GM12878 (cell line): ENCODE measurements around the gene BCLAF3. TPM values are rescaled to one million over a fixed set of nuclear protein-coding genes. Genes with fewer than 3 reads are reported as not detected.

Experiments
- ATAC-seq: fragments of 200-7000 bp; cut with Tn5 transposase; 3 replicates; pipeline ENCODE4 v1.9.1; 2020; ENCODE audit warnings: mild to moderate bottlenecking, moderate library complexity
- BruUV-seq: library from RNA; stranded (reverse); fragments of 400-500 nt; replicated peaks from 2 replicates; lab custom pipeline; 2021; lab: Mats Ljungman, UMichigan
- CTCF ChIA-PET: fragments of 300-600 bp; sonication (Branson Sonifier 250); formaldehyde crosslinking; extraction: SDS; loops from one replicate; lab custom pipeline; 2021; ENCODE audit warnings: inconsistent platforms; lab: Yijun Ruan, JAX
- POLR2A ChIA-PET: fragments of 350-600 bp; formaldehyde crosslinking; extraction: SDS; loops from one replicate; lab custom pipeline; 2021; ENCODE audit warnings: inconsistent platforms; lab: Charles Lee
- RAD21 ChIA-PET: fragments of 300-600 bp; sonication (Branson Sonifier 250); formaldehyde crosslinking; loops from one replicate; lab custom pipeline; 2023; ENCODE audit warnings: antibody characterized with exemption; ENCODE audit not compliant: unreplicated experiment; lab: Charles Lee
- SMC1A ChIA-PET: fragments of 300-600 bp; sonication (Branson Sonifier 250); formaldehyde crosslinking; loops from one replicate; lab custom pipeline; 2023; ENCODE audit not compliant: unreplicated experiment, uncharacterized antibody; lab: Charles Lee
- DNase-seq: peaks from one replicate; pipeline ENCODE4 v3.0.0-alpha.2; 2011; ENCODE audit warnings: low read depth, low spot score
- FAIRE-seq: peaks from 3 replicates; lab custom pipeline; 2011; peaks lifted over from hg19 to GRCh38; lab: Jason Lieb, UNC
- H2AFZ ChIP-seq: 2 replicates; pipeline ENCODE4 v1.6.0; 2011; ENCODE audit warnings: low read depth, low read length, control low read depth; ENCODE audit not compliant: control insufficient read depth
- H3K27ac ChIP-seq: 2 replicates; pipeline ENCODE4 v1.5.1; 2011; ENCODE audit warnings: control low read depth; ENCODE audit not compliant: control insufficient read depth, insufficient read depth
- H3K27me3 ChIP-seq, 2 experiments: replicated peaks in 1 of 2; 2 replicates each; pipeline versions ENCODE4 v1.6.0 to v1.6.1; 2011; ENCODE audit warnings: low read length in 1 of 2; ENCODE audit not compliant: control insufficient read depth in 2 of 2, insufficient read depth in 2 of 2
- H3K36me3 ChIP-seq, 2 experiments: 2 replicates each; pipeline ENCODE4 v1.5.1; 2011; ENCODE audit warnings: low read length in 1 of 2; ENCODE audit not compliant: control insufficient read depth in 2 of 2, insufficient read depth in 2 of 2
- H3K4me1 ChIP-seq: 2 replicates; pipeline ENCODE4 v1.6.1; 2011; ENCODE audit warnings: mild to moderate bottlenecking, low read length, moderate library complexity, mixed read lengths; ENCODE audit not compliant: control insufficient read depth, insufficient read depth
- H3K4me2 ChIP-seq: 2 replicates; pipeline ENCODE4 v1.6.0; 2011; ENCODE audit warnings: control low read depth; ENCODE audit not compliant: control insufficient read depth, insufficient read depth
- H3K4me3 ChIP-seq: fragments of 200-600 bp; sonication (generic); 2 replicates; pipeline ENCODE4 v1.5.1; 2016
- H3K79me2 ChIP-seq: 2 replicates; pipeline ENCODE4 v1.6.0; 2011; ENCODE audit warnings: low read length; ENCODE audit not compliant: control insufficient read depth, insufficient read depth
- H3K9ac ChIP-seq: 2 replicates; pipeline ENCODE4 v1.8.0; 2011; ENCODE audit warnings: low read length, control low read depth, mixed read lengths; ENCODE audit not compliant: control insufficient read depth, insufficient read depth
- H3K9me3 ChIP-seq: replicated peaks from 3 replicates; pipeline ENCODE4 v1.5.1; 2011; ENCODE audit warnings: mild to moderate bottlenecking, low read length; ENCODE audit not compliant: control insufficient read depth, insufficient read depth
- H4K20me1 ChIP-seq: 2 replicates; pipeline ENCODE4 v1.6.0; 2011; ENCODE audit not compliant: control insufficient read depth, insufficient read depth
- CHD2 ChIP-seq: IDR thresholded peaks from 2 replicates; pipeline ENCODE4 v1.6.1; 2011; ENCODE audit warnings: low read depth, low read length, improper control_type of control experiment, borderline replicate concordance
- CREB1 ChIP-seq: IDR thresholded peaks from 2 replicates; pipeline ENCODE4 v1.6.1; 2012; ENCODE audit warnings: low read depth, mild to moderate bottlenecking, inconsistent platforms
- HDAC2 ChIP-seq: fragments of 200-600 bp; sonication (generic); IDR thresholded peaks from 2 replicates; pipeline ENCODE4 v1.6.1; 2017
- MTA2 ChIP-seq: fragments of 450-650 bp; IDR thresholded peaks from 2 replicates; pipeline ENCODE4 v1.6.1; 2016; ENCODE audit warnings: low read depth, mild to moderate bottlenecking, moderate library complexity
- NFYA ChIP-seq: IDR thresholded peaks from 2 replicates; pipeline ENCODE4 v1.6.1; 2011; ENCODE audit warnings: low read depth, mild to moderate bottlenecking, low read length, improper control_type of control experiment, borderline replicate concordance
- PBX3 ChIP-seq: IDR thresholded peaks from 2 replicates; pipeline ENCODE4 v1.6.1; 2011; ENCODE audit warnings: mild to moderate bottlenecking, low read depth, low read length, moderate library complexity; ENCODE audit not compliant: insufficient replicate concordance
- RB1 ChIP-seq: fragments of 450-650 bp; formaldehyde crosslinking; IDR thresholded peaks from 2 replicates; pipeline ENCODE4 v1.6.1; 2017; ENCODE audit warnings: mild to moderate bottlenecking, borderline replicate concordance
- RELA ChIP-seq: fragments of 450-650 bp; IDR thresholded peaks from 2 replicates; pipeline ENCODE4 v1.8.0; 2014; ENCODE audit warnings: borderline replicate concordance; ENCODE audit not compliant: partially characterized antibody
- SIN3A ChIP-seq: IDR thresholded peaks from 2 replicates; pipeline ENCODE4 v1.6.1; 2012; ENCODE audit warnings: low read depth, low read length, improper control_type of control experiment
- SMAD5 ChIP-seq: IDR thresholded peaks from 2 replicates; pipeline ENCODE4 v1.6.1; 2016; ENCODE audit warnings: antibody characterized with exemption, low read depth
- SUPT20H ChIP-seq: IDR thresholded peaks from 2 replicates; pipeline ENCODE4 v1.6.1; 2011; ENCODE audit warnings: low read depth, mild to moderate bottlenecking, low read length, moderate library complexity, borderline replicate concordance; ENCODE audit not compliant: control insufficient read depth
- ZNF622 ChIP-seq: fragments of 450-650 bp; IDR thresholded peaks from 2 replicates; pipeline ENCODE4 v1.6.1; 2017; ENCODE audit warnings: mild to moderate bottlenecking, inconsistent platforms
- WGBS: methylation state at CpG from one replicate; pipeline ENCODE4 v1.1.6; 2016; ENCODE audit warnings: low lambda C conversion rate; ENCODE audit not compliant: insufficient replicate concordance, insufficient coverage; ENCODE audit errors: missing lambda C conversion rate; 5-methylcytosine and 5-hydroxymethylcytosine counted together
- in situ Hi-C: fragments of 300-500 bp; cut with MboI; formaldehyde crosslinking; loops from 9 replicates; pipeline ENCODE4 v1.14.3; 2018; ENCODE audit warnings: mixed read lengths
- intact Hi-C: fragments of 100-400 bp; cut with micrococcal nuclease; formaldehyde crosslinking; loops from one replicate; pipeline ENCODE4 v1.14.2; 2022; ENCODE audit not compliant: unreplicated experiment
- polyA plus RNA-seq, 11 experiments: library from polyadenylated mRNA; depleted of rRNA in 4 of 11; unstranded in 6 of 11; stranded (reverse) in 5 of 11; fragments of >200 nt; fragmentation: Nextera tagmentation in 4 of 11; fragmentation: Illumina TruSeq in 1 of 11; extraction: Ambion mirVana in 4 of 11; extraction: Trizol in 1 of 11; gene quantifications; 1 replicate in 1 of 11; 2 replicates in 10 of 11; pipeline versions ENCODE4 v1.2.1 to v1.2.3, GENCODE V29; 2011 to 2016; ENCODE audit warnings: inconsistent platforms in 2 of 11, missing spikeins in 2 of 11, low read depth in 1 of 11
- total RNA-seq, 4 experiments: library from RNA; depleted of rRNA in 3 of 4; stranded (reverse); fragments of >200 nt in 3 of 4; fragmentation: Illumina TruSeq in 1 of 4; extraction: Trizol in 1 of 4; gene quantifications; 2 replicates each; pipeline versions ENCODE4 v1.2.1 to v1.2.3, GENCODE V29; 2013 to 2021
- TF ChIP-seq, protein P1 (sequence below): fragments of 450-650 bp; IDR thresholded peaks from 2 replicates; pipeline ENCODE4 v1.6.1; 2016; ENCODE audit warnings: mild to moderate bottlenecking
- TF ChIP-seq, protein P2 (sequence below): fragments of 450-650 bp; conservative IDR thresholded peaks from 2 replicates; pipeline ENCODE4 v1.6.1; 2017; ENCODE audit warnings: mild to moderate bottlenecking, moderate library complexity
- TF ChIP-seq, protein P3 (sequence below): IDR thresholded peaks from 2 replicates; pipeline ENCODE4 v1.6.1; 2012; ENCODE audit warnings: low read depth, low read length, improper control_type of control experiment

Gene BCLAF3
- total and polyA plus RNA-seq, 10 of the 15 experiments (the other 5 are each of a cell fraction or from before 2014, with no cell fraction given): 0.74 to 4.4 (median 2.6) TPM

- TF ChIP-seq, protein P1, sequence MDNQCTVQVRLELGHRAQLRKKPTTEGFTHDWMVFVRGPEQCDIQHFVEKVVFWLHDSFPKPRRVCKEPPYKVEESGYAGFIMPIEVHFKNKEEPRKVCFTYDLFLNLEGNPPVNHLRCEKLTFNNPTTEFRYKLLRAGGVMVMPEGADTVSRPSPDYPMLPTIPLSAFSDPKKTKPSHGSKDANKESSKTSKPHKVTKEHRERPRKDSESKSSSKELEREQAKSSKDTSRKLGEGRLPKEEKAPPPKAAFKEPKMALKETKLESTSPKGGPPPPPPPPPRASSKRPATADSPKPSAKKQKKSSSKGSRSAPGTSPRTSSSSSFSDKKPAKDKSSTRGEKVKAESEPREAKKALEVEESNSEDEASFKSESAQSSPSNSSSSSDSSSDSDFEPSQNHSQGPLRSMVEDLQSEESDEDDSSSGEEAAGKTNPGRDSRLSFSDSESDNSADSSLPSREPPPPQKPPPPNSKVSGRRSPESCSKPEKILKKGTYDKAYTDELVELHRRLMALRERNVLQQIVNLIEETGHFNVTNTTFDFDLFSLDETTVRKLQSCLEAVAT: no peak
- TF ChIP-seq, protein P2, sequence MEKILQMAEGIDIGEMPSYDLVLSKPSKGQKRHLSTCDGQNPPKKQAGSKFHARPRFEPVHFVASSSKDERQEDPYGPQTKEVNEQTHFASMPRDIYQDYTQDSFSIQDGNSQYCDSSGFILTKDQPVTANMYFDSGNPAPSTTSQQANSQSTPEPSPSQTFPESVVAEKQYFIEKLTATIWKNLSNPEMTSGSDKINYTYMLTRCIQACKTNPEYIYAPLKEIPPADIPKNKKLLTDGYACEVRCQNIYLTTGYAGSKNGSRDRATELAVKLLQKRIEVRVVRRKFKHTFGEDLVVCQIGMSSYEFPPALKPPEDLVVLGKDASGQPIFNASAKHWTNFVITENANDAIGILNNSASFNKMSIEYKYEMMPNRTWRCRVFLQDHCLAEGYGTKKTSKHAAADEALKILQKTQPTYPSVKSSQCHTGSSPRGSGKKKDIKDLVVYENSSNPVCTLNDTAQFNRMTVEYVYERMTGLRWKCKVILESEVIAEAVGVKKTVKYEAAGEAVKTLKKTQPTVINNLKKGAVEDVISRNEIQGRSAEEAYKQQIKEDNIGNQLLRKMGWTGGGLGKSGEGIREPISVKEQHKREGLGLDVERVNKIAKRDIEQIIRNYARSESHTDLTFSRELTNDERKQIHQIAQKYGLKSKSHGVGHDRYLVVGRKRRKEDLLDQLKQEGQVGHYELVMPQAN: no peak
- TF ChIP-seq ZNF622 (no peak), MTA2 (no peak), HDAC2 (no peak)
- TF ChIP-seq, protein P3, sequence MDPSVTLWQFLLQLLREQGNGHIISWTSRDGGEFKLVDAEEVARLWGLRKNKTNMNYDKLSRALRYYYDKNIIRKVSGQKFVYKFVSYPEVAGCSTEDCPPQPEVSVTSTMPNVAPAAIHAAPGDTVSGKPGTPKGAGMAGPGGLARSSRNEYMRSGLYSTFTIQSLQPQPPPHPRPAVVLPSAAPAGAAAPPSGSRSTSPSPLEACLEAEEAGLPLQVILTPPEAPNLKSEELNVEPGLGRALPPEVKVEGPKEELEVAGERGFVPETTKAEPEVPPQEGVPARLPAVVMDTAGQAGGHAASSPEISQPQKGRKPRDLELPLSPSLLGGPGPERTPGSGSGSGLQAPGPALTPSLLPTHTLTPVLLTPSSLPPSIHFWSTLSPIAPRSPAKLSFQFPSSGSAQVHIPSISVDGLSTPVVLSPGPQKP: no peak
- TF ChIP-seq, all 136 proteins: peak for 0
These were observed 35.6 kb downstream of the BCLAF3 start (continued) for GRCh38 chrX:19955306-19955705.

- ChIA-PET SMC1A (no interaction called here), CTCF (no interaction called here), POLR2A (no interaction called here), RAD21 (no interaction called here)
- H3K4me2 ChIP-seq: no peak overlapping the region
- no peaks in the 10 kb centered on the region for H3K79me2 ChIP-seq
- intact Hi-C loops: no loop called here
- FAIRE-seq (no peak), ATAC-seq (no peak), DNase-seq (no peak)
- H3K9ac ChIP-seq: no peak overlapping the region
- in situ Hi-C loops: no loop called here
- H3K36me3 ChIP-seq: peaks cover 0 to 2% of the 10 kb centered on the region in 2 experiments; a peak in 1 of 4 replicates
- no peak overlapping the region for H2AFZ ChIP-seq
- H3K27ac ChIP-seq: no peak overlapping the region
- 81% methylated on average over 2 of the region's 2 CpGs for WGBS
- no peaks in the 10 kb centered on the region for H3K9me3 ChIP-seq
- H3K4me3 ChIP-seq: no peak overlapping the region
- H3K4me1 ChIP-seq: no peaks in the 10 kb centered on the region
- H4K20me1 ChIP-seq: no peaks in the 10 kb centered on the region
- H3K27me3 ChIP-seq: no peaks in the 10 kb centered on the region
- no TSS peak for BruUV-seq
- TF ChIP-seq SIN3A (no peak), RELA (no peak), SMAD5 (no peak), NFYA (no peak), CREB1 (no peak), RB1 (no peak), PBX3 (no peak), CHD2 (no peak), SUPT20H (no peak)
These were observed 36.3 kb downstream of the BCLAF3 start for GRCh38 chrX:19954335-19955096.
